Hematopoietic multipotent progenitor cell (in vitro differentiated cells): ENCODE results near the gene DSCAML1. TPM values are rescaled to one million over a fixed set of nuclear protein-coding genes. Genes with fewer than 3 reads are reported as not detected.
A peak's percentile ranks its signal among the peaks of the same experiment; 100 is the strongest.

Experiments
- DNase-seq, 3 donors: peaks; one replicate each; pipeline ENCODE4 v3.0.0-alpha.2; 2011 to 2015; ENCODE audit warnings: low read depth in 2 of 3, low spot score in 2 of 3
- total RNA-seq: library from RNA; depleted of rRNA; stranded (reverse); fragments of >200 nt; gene quantifications from one replicate; pipeline ENCODE4 v1.2.3, GENCODE V29; 2012

DSCAML1 gene
- total RNA-seq, 1 donor, result 0.27 TPM

GRCh38 chr11:117704395-117705100, 92.5 kb downstream of the DSCAML1 start:
- no peak for DNase-seq

DNA sequence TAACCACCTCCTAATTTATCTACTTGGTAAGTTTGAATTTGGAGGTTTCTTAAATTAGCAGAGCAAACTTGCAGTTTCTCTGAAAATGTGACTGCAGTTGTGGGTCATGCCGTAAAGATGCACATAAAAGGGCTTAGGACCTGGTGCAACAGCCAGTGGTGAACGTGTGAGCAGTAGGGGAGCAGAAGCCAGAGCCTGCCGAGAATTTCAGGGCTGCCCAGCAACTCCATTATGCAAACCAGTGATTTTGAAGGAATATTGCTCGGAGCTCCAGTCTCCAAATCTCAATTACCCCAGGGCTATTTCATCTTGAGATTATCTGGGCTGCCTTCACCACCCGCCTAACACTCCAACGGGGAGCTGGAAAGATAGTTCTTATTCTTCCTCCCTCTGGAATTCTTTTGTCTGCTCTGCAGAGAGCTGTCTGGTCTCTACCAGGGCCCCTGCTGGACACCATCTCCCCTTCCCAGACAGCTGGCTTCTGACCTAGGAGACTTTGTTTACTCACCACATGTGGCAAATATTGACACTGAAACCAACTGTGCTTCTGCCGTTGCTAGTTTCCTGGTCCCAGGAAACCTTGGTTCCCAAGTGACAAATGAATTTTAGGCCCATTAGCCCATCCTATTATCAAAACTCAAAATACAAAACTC, 93.9 kb downstream of the DSCAML1 start:
- no peak for DNase-seq

DNA sequence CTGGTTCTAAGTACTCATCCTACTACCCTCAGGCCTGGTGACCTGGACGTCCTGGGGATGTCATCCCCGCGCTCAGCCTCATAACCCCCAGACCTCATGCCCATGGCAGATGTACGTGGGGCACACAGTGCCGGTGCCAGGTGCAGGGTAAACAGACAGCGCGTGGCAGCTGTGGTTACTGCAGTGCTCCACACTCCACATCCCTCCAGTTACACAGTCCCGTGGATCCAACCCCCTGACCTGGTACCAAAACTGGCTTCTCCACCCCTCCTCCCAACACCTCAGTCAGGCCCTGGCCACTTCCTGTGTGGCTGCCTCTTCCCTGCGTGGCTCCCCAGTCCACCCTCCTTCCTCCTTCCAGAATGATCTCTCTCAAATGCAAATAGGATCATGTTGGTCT, 95.2 kb downstream of the DSCAML1 start:
- no peak for DNase-seq

GRCh38 chr11:117700551-117700950, 96.5 kb downstream of the DSCAML1 start:
- no peak for DNase-seq

DNA sequence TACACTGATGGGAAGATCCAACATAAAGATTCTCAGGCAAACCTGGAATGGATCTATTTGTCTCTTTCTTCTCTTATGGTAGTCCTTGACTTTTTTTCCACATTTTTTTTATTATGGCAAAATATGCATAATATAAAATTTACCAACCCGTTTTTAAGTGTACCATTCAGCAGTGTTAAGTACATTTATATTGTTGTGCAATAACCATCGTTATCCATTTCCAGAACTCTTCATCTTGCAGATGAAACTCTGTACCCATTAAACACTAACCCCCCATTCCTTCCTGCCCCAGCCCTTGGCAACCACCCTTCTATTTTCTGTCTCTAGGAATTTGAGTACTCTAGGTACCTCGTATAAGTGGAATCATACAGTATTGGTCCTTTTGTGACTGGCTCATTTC, 99.7 kb downstream of the DSCAML1 start:
- no peak for DNase-seq

GRCh38 chr11:117696540-117696939, 100.5 kb downstream of the DSCAML1 start:
- no peak for DNase-seq

DNA sequence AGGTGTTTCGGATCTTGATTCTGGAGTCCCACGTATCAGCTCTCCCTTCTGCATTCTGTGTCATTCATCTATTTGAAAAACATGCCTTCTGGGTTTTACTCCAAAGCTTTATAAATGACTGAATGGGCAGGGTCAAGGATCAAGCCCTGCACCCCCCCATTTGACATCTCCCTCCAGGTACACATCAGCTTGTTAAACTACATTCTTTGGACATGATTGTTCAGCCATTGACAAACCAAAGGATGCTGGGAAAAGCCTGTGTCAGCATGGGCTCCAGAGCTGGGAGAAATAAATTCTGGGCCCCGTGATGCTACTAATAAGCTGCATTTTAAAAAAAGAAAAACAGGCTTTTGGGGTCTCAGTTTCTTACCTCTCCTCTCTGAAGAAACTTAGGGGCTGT, 103.7 kb downstream of the DSCAML1 start:
- no peak for DNase-seq

DNA sequence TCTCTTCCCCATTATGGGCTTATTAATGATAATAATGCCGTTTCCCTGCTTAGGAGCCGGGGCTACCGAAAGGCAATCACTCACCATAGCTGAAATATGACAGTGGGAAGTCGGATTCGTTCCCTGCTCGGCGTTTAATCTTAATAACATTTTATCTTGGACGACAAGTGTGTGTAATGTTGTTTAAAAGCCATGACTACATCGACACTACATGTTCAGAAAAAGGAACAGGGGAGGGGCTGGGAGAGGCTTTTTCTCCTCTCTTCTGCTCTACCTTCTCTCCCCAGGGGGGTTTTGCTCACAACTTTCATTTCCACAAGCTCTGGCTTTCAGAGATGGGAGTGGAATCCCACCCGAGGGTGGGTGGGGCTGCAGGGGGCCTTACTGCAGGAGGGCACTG, 105.5 kb downstream of the DSCAML1 start:
- DNase-seq, result no peak

GRCh38 chr11:117691218-117691514, 105.8 kb downstream of the DSCAML1 start:
- no peak for DNase-seq

DNA sequence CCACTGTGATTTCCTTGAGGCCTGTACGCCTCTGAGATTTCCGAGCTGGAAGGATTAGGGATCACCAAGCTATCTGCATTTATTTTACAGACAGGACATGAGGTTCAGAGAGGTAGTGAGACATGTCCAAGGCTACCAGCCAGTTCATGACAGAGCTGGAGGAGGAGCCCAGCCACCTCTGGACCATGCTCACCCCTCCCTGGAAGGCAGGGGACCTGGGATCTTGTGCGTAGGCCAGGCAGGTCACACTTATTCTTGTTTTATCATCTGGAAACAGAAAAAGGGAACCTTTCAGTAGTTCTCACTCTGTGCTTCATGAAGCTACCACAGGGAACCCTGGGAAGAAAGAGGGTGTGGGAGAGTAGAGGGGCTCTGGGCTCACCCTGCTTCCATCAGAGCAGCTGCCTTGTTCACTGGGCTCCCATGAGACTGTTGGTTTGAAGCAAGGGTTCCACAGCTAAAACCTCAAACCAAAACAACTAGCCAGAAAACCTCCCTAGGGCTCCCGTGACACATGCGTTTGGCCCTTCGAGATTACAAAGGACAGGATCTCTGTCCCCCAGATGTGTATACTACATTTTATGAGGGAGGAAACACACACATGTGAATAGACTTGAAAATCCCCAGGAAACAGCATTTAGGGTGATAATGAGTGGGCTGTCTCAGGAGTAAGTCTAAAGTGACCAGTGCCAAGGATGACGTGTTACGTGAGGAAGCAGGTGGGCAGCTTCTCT, 106.4 kb downstream of the DSCAML1 start:
- DNase-seq, result peak in 1 of 3 donors; percentile 16

- no peak for DNase-seq
Observed at GRCh38 chr11:117688255-117688797, 108.7 kb downstream of the DSCAML1 start.

GRCh38 chr11:117687776-117688175, 109.2 kb downstream of the DSCAML1 start:
- no peak for DNase-seq

GRCh38 chr11:117686711-117687110, 110.3 kb downstream of the DSCAML1 start:
- DNase-seq, result no peak

DNA sequence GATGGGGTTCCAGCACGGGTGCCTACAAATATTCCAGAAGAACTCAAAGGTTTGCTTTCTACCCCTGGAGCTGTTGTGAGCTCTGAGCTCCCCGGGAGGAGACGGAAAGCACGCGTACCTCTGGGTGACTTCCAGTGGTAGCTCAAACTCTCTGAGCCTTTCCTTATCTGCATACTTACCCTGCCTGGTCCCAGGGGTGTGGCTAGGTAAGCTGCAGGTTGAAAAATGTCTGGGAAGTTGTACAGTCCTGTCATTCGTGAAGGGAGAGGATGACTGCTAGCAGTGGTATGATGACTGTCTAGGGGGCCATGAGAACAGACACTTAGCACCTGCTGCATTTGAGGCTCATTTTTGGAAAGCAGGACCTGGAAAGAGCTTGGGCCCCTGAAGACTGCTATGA, 111.5 kb downstream of the DSCAML1 start:
- no peak for DNase-seq

DNA sequence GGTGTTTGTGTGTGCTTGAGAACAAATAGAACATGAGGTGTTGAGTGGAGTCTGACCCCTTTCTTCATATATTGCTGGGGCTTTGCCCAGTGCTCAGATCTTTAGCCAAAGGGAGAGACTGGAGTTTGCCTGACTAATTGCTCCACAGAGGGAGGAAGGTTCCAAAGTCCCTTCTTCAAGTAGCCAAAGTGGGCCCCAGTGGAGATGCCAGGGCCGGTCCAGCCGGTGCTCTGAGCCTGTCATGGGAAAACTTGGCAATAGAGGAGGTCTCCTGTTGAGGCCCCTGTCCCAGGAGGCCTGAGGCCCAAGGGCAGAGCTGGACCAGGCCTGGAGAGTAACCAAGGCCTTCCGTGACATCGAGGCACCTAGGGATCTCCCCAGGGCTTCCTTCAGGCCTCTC, 112.3 kb downstream of the DSCAML1 start:
- no peak for DNase-seq

GRCh38 chr11:117684111-117684510, 112.9 kb downstream of the DSCAML1 start:
- peak in 1 of 3 donors; percentile 30 for DNase-seq

DNA sequence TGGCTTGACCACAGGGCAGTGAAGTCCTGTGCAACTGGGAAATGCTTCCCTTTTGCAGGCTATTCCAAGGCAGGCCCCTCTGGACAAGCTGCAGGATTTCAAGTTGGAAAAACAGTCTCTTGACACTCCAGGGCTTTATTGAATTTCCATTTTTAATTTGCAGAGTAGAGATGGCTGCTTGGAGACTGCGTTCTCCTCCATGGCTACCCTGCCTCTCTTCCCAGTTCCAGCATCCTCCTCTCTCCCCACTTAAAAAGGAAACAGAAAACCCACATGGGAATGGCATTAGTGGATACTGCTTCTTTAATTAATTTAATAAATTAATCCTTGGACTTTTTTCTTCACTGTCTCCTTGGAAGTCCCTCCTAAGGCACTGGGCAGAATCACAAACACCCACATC, 115.6 kb downstream of the DSCAML1 start:
- no peak for DNase-seq

DNA sequence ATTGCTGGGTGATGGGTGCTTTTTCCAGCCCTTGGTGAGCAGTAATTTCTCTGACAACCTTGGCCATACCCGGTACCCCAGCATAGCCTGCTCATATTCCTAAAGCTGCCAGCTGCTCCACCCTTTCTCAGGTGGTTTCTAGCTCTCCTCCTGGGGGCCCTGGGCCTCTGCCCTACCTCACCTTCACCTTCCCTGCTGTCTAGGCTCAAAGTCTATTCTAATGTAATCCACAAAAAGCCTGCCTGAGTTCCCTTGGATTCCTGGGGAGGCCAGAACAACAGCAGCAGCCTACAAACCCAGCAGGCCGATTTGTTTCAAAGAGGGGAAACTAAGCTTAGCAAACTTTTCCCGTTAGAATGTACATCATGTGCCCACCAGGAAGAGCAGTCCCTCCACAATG, 117.6 kb downstream of the DSCAML1 start:
- DNase-seq, result no peak

GRCh38 chr11:117678658-117679406, 118.2 kb downstream of the DSCAML1 start:
- DNase-seq, result no peak

DNA sequence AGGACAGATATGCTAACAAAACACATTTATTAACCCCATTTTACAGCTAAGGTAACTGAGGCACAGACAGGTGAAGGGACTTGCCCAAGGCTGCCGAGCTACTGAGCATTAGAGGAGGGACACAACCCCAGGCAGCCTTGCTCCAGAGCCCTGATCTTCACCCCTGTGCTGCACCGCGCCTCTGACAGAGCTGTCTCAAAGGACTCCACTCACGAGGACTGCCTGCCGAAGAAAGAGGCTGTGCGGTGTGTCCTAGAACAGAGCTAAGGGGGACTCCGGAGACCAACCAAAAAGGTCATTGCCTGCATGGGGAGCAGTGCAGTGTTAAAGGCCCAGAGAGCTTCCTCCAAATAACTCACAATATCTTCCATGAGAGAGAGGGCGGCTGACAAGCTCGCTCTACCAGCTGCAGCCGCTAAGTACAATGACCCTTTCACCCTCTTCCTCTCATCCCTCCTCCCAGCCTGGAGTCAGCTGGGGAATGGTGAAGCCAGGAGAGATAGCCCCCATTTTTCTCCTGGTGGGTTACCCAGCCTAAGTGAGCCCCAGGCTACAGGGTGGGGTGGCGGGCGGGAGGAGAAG, 119.2 kb downstream of the DSCAML1 start:
- no peak for DNase-seq

DNA sequence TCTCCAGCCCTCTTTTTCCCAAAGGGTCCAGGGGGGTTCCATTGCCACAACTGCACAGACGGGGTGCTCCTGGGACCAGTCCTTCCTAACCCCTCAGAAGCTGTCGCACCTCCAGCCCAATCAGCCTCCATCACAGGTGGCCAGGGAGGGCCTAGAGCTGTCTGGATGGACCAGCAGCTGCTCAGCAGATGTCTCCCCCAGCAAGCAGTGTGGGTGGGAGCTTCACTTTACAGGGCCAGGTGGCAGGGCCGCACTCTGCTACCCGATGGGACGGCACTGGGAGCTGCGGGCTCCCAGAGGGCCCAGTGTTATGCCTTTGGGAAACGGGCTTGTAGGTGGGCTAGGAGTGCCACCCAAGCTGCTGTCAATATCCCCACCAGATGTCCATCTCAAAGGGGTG, 120.5 kb downstream of the DSCAML1 start:
- DNase-seq, result no peak
